ENCODE data around the gene PAWR. TPM values are rescaled to one million over a fixed set of nuclear protein-coding genes. Genes with fewer than 3 reads are reported as not detected.

The PAWR gene
- total RNA-seq, 1 experiment from 2014 or later = 176 TPM

DNA sequence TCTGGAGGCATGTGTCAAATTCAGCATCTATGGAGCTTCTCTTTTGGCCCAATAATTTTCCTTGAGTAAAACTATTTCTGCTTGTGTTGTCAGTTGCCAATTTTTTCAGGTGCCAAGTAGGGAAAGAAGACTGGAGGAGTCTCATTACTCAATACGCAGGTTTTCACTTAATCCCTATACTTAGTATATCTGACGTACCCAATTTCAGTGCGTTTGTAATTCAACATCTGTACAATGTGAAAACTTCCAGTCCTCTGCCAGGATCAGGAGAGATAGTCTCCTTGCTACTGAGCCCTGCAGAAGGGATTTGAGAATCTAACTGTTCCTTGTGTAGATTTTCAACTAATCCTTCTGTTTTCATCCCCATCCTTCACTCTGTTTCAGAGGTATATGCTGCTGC is 5.7 kb upstream of the PAWR start:
- H4K20me1 ChIP-seq (ENCODE audit: control insufficient read depth, insufficient read depth, insufficient read length) = no peaks in the 10 kb centered on the region
- Mint-ChIP-seq H3K27ac (no peak overlapping the region), H3K4me3 (no peak overlapping the region), H3K36me3 (ENCODE audit: insufficient read depth in 1 of 3, low read depth in 3 of 3) (peaks cover 0 to 8% (median 3%) of the 10 kb centered on the region in 3 experiments; a peak in 4 of 7 replicates), H3K27me3 (ENCODE audit: low read depth) (no peaks in the 10 kb centered on the region), H3K4me1 (peaks cover 17 to 20% of the 10 kb centered on the region in 2 experiments), H3K9me3 (peaks cover 0 to 3% of the 10 kb centered on the region in 2 experiments; a peak in 1 of 5 replicates)
- no peak overlapping the region for H3K4ac ChIP-seq (ENCODE audit: low read depth, low read length)
- H3K9ac ChIP-seq (ENCODE audit: extremely low read depth, insufficient read length, low read length) = no peak overlapping the region
- no peak overlapping the region for H2BK15ac ChIP-seq (ENCODE audit: low read depth, low read length)
- H2BK5ac ChIP-seq (ENCODE audit: insufficient read length, low read length) = no peak overlapping the region
- no peak overlapping the region for H4K8ac ChIP-seq (replicated peaks; ENCODE audit: insufficient read length, low read depth, low read length)
- no peak overlapping the region for H3K4me2 ChIP-seq (ENCODE audit: insufficient read depth, insufficient read length, low read length)
- no peak for DNase-seq
- H2BK12ac ChIP-seq (ENCODE audit: insufficient read length, low read depth, low read length) = no peak overlapping the region
- H3K23ac ChIP-seq (ENCODE audit: insufficient read length, low read depth, low read length) = no peak overlapping the region
- no peaks in the 10 kb centered on the region for H3K27me3 ChIP-seq (ENCODE audit: insufficient read depth, low read length)
- TF ChIP-seq, protein P1, sequence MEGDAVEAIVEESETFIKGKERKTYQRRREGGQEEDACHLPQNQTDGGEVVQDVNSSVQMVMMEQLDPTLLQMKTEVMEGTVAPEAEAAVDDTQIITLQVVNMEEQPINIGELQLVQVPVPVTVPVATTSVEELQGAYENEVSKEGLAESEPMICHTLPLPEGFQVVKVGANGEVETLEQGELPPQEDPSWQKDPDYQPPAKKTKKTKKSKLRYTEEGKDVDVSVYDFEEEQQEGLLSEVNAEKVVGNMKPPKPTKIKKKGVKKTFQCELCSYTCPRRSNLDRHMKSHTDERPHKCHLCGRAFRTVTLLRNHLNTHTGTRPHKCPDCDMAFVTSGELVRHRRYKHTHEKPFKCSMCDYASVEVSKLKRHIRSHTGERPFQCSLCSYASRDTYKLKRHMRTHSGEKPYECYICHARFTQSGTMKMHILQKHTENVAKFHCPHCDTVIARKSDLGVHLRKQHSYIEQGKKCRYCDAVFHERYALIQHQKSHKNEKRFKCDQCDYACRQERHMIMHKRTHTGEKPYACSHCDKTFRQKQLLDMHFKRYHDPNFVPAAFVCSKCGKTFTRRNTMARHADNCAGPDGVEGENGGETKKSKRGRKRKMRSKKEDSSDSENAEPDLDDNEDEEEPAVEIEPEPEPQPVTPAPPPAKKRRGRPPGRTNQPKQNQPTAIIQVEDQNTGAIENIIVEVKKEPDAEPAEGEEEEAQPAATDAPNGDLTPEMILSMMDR (conservative IDR thresholded peaks at IDR 0.05) = no peak
- H3K14ac ChIP-seq (ENCODE audit: insufficient read depth, low read length) = no peak overlapping the region
- H2BK20ac ChIP-seq (ENCODE audit: low read depth, low read length, poor library complexity, severe bottlenecking) = no peak overlapping the region
- H3K79me2 ChIP-seq (ENCODE audit: insufficient read depth, low read length) = no peaks in the 10 kb centered on the region; the same call in 1 of the 2 replicates
- no peaks in the 10 kb centered on the region for H3K79me1 ChIP-seq (ENCODE audit: insufficient read depth, low read depth, low read length, poor library complexity, severe bottlenecking)
- H2AFZ ChIP-seq (ENCODE audit: low read length) = no peak overlapping the region
- H2AK5ac ChIP-seq (ENCODE audit: insufficient read length, low read length) = no peak overlapping the region
- no peak overlapping the region for H4K5ac ChIP-seq (ENCODE audit: insufficient read length, low read depth, low read length)
- H3K4me1 ChIP-seq (ENCODE audit: insufficient read depth, low read length) = peaks cover 3% of the 10 kb centered on the region; the same call in 1 of the 2 replicates
- H3K56ac ChIP-seq (ENCODE audit: insufficient read length, low read depth, low read length) = no peak overlapping the region
- H4K91ac ChIP-seq (ENCODE audit: insufficient read length, low read depth, low read length) = no peak overlapping the region
- no CpG with 5 or more reads among the region's 3 CpGs for WGBS (ENCODE audit: extremely low coverage, insufficient read length, low lambda C conversion rate)
- no peak overlapping the region for H3K18ac ChIP-seq (ENCODE audit: insufficient read length, low read depth, low read length)
- peaks cover 10% of the 10 kb centered on the region for H3K23me2 ChIP-seq (ENCODE audit: insufficient read length, low read depth, low read length, poor library complexity, severe bottlenecking)
- no peak overlapping the region for H3T11ph ChIP-seq (ENCODE audit: low read length)
- H3K27ac ChIP-seq (ENCODE audit: insufficient read length, low read depth, low read length) = no peak overlapping the region
- no peak overlapping the region for H2BK120ac ChIP-seq (ENCODE audit: low read depth, low read length, poor library complexity, severe bottlenecking)
- H3K9me3 ChIP-seq (ENCODE audit: control insufficient read depth, low read depth, low read length) = no peaks in the 10 kb centered on the region
